Activated effector memory CD4-positive, alpha-beta T cell treated with Interleukin-2 at 50 U/mL for 16 hours (primary cell): Measurements from ENCODE around the gene ZNF488.
"Not testable (repeated sequence)": the region's sequence is repeated elsewhere in the genome, so short reads cannot be mapped to it uniquely, and the experiment has no call there.

ENCODE experiments used
- DNase-seq: peaks from one replicate; pipeline ENCODE4 v3.0.0-alpha.2; 2020

Gene ZNF488

DNA sequence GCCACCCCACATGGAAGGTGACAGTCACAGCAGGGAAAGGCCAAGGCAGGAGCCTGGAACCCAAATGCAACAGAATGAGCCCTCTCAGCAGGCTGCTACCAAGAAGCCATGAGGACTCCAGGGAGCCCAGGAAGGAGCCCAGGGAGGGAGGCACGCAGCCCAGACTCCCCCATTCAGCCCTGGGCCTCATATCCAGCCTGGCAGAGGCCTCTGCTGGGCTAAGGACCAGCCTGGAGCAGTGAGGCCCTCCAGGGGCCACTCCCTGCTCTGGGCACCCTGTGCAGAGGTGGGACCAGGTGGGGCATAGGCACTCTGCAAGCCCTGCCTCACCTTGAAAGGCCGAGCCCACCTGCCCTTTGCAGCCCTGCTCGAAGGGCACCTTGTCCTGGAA lies 25.8 kb upstream of the ZNF488 start:
- DNase-seq, result no peak

DNA sequence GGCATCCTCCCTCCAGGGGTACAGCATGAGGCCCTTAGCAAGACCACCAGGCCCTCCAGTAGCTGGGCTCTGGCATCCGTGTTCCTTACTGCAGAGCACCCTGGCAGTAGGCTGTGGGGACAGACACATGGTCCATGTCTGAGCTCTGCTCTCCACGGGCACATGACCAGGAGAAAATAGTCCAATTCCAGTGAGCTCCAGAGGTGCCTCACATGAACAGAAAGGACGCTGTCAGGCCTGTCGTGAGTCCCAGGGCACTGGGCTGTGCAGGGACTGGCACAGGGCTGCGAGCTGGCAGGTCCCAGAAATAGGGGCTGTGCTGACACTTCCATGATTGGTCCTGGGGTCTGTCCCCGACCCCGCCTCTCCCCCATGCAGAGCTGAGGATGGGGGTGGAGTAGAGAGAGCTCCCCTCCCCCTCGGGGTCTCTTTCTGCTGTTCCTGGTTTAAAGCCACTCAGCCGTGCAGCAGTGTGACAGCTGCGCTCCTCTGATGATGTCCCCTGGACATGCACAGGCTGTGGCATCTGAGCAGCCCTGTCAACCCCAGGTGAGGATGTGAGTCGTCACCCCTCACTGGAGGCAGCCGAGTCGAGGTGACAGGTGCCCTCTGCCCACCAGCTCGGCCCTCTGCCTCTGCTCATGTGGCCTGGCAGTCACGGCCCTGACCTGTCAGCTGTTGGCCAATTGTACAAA lies 25.2 kb upstream of the ZNF488 start:
- no peak for DNase-seq

GRCh38 chr10:47408606-47409005 lies 24.5 kb upstream of the ZNF488 start:
- no peak for DNase-seq

- no peak for DNase-seq
These were observed 23.0 kb upstream of the ZNF488 start for GRCh38 chr10:47406870-47407691.

DNA sequence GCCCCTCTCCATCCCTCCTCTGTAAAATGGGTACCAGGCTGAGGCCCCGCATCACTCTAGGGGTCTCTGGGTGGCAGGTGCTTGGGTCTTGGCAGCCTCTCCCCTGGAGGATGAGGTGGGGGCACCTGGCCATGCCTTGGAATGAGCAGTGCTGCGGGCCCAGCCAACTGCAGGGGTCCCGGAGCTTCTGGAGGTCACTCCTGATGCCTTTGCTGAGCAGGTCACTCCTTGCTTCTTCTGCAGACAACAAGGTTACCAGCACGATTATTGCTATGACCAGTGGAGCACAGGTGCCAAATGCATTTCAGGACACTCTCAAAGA lies 22.4 kb upstream of the ZNF488 start:
- no peak for DNase-seq

DNA sequence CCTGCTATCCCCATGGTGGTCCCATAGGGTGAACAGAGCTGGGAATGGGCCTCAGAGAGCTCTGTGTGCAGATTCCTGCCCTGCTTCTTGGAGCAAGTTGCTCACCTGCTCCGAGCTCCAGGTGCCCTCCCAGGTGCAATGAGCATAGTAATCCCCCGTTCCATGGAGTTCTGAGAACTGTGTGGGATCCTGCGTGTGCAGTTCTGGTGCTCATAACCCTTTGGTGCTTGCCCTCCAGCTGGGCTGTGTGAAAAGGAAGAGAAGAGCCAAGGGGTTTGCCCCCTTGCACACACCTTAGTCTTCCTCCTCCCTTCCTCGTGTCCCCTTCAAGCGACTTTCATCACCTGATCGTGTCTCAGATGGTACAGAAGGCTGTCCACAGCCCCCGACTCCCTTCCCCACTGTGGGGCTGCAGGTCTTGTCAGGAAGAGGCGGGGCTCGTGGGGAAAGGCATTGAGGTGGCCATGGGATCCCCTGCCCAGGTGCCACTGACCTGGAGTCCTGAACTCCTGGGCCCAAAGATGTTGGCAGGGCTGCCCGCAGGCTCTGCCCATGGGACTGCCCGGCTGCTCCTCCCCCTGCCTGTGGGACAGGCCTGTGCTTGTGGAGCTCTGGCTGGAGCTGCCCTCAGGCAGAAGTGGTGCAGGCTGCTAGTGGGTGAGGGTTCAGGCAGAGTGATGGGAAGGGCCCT lies 21.9 kb upstream of the ZNF488 start:
- no peak for DNase-seq

DNA sequence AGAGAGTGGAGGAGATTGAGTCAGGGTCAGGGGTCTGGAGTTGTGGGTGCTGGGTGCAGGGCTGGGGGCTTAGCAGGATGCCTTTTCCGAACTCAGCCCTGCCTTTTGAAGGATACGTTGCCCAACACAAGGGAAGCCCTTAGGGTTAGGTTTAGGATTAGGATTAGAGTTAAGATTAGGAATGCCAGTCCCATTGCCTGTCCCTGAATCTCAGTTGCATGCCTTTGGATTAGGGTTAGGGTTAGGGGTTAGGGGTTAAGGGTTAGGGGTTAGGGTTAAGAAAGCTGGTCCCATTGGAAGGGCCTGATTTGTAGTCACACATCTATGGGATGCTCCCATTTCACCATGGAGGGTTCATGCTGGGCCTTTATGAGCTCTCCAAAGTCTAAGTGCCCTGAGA lies 20.8 kb upstream of the ZNF488 start:
- no peak for DNase-seq

GRCh38 chr10:47404446-47404845 lies 20.4 kb upstream of the ZNF488 start:
- no peak for DNase-seq

- DNase-seq, result no peak
These were observed 19.6 kb upstream of the ZNF488 start for GRCh38 chr10:47403446-47404318.

- DNase-seq, result no peak
These were observed 18.7 kb upstream of the ZNF488 start for GRCh38 chr10:47402641-47403301.

DNA sequence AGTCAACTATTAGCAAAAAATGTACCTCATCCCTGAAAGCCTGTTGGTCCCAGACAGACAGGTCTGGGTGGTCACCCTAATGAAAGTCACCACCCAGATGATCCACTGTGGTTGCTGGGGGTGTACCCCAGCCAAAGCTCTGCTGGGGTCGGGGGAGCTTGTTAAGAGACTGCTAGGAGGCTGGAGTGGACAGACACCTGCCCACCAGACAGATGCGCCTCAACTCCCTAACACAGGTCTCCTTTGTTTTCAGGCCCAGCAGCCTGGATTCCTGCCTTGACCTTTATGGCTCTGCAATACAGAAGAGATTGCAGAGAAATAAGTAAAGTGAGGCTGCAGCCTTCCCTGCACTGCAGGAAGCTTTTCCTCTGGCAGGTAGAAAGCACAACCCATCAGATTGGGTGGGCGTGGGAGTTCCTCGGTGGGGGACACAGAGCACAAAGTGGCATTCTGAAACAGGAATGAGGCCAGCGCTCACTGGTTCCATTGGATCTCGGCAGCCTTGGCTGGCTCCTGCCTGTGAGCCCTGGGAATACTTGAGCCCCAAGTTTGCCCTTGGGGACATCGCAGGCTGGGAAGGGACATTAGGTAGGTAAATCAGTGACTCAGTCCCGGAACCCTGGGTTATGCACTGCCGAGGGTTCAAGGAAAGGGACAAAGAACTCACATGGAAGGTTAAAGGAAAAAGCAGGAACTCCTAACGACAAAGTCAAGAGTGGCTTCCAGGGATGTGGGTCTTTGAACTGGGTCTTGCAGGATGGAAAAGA lies 18.0 kb upstream of the ZNF488 start:
- no peak for DNase-seq

GRCh38 chr10:47401210-47401609 lies 17.1 kb upstream of the ZNF488 start:
- DNase-seq, result no peak

DNA sequence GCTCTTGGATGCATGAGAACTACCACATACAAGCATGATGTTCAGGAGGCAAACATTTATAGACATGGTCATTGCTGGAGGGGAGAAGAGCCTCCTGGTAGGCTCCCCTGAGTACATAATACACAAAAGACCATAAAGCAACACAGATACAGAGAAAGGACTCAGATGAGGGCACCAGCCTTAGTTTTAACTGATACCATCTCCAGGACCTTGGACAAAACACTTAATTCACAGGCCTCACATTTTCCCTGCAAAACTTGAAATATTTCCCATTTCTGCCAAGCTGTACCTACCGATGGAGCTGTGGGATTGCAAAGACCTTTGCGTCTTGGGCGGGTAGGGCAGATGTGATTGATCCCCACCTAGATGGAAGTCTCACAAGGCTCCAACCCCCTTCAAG lies 16.7 kb upstream of the ZNF488 start:
- no peak for DNase-seq

DNA sequence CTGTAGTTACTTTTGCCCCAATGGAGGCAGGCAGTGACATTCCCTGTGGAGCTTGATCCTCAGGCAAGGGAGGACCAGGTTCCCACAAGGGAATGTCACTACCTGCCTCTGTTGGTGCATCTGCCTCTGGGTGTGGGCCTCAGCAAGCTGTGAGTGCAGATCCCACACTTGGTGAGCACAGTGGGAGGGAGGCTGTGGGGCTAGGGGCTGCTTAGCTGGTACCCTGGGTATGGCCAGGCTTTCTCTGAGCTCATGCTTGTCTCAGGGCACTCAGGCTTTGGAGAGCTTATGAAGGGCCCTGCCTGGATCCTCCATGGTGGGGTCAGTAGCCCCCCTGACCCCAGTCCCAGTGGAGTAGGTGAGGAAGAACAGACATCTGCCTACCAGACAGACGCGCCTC lies 16.2 kb upstream of the ZNF488 start:
- no peak for DNase-seq

GRCh38 chr10:47397256-47397655 lies 13.2 kb upstream of the ZNF488 start:
- no peak for DNase-seq

DNA sequence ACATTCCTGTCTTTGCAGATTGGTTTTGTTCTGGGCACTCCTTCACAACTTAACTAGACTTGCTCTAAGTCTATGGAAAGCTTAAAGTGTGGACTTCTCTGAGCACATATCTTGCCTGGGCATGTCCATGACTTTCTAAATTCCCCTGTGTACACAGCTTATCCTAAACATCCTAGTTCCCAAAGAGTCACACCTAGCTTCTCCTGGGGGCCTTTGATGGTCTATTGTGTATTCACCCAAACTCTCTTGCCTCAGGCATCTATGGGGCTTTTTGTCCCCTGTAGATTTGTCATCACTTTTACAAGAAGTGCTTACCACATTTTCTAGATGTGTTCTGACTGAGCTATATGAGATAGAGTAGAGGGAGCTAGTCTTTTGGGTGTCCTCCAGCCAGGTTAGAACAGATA lies 12.2 kb upstream of the ZNF488 start:
- no peak for DNase-seq

DNA sequence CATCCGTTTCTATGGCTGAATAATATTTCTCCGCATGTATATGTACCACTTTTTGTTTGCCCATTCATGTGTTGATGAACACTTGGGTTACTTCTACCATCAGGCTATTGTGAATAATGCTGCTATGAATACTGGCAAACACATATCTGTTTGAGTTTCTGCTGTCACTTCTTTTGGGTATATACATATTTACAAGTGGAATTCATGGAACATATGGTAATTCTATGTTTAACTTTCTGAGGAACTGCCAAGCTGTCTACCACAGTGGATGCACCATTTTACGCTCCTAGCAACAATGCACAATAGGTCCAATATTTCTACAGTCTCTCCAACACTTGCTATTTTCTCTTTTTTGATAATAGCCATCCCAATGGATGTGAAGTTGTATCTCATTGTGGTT lies 5.5 kb upstream of the ZNF488 start:
- no peak for DNase-seq

DNA sequence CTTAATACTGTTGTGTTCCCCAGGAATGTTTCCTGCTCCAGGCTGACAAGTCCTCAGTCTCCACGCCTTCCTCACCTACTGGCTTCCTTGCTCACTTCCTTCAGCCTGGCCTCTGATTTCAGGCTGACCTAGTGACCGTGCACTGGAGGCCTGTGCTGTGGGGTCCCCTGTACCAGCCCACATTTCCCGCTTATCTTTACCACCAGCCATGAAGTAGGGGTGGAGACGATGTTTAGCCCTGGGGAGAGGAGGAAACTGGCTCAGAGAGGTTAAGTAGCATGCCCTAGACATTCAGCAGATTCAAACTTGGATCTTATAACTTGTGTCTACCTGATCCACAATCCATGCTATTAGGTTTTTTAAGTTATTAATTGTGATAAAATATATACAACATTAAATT lies 4.8 kb upstream of the ZNF488 start:
- DNase-seq, result no peak

- not testable (repeated sequence) for DNase-seq
These were observed 2.0 kb upstream of the ZNF488 start for GRCh38 chr10:47386104-47386503.

GRCh38 chr10:47383261-47384147 lies 589 bp downstream of the ZNF488 start:
- DNase-seq, result no peak
